HG03103 (cell line): ENCODE data around the gene SUOX.
"Not testable (repeated sequence)": the region's sequence is repeated elsewhere in the genome, so short reads cannot be mapped to it uniquely, and the experiment has no call there.

Experiments
- ATAC-seq: cut with Tn5 transposase; IDR thresholded peaks from one replicate; pipeline ENCODE4 v1.9.1; 2021; ENCODE audit warnings: low read depth; ENCODE audit not compliant: unreplicated experiment

Gene SUOX

GRCh38 chr12:55996715-55997534 lies at the start of gene SUOX:
SUOX (plus strand) TSS chr12:55997276; CDS start chr12:56002222, 4,946 bp downstream.
- ATAC-seq: peak; percentile 99

- no peak for ATAC-seq
Measured at GRCh38 chr12:55955344-55955743, 41.7 kb upstream of the SUOX start.

- no peak for ATAC-seq
Measured at GRCh38 chr12:55955800-55956508, 41.1 kb upstream of the SUOX start.

GRCh38 chr12:55957106-55957859 lies 39.8 kb upstream of the SUOX start:
- ATAC-seq: no peak

- ATAC-seq: no peak
Measured at GRCh38 chr12:55963760-55964159, 33.3 kb upstream of the SUOX start.

- no peak for ATAC-seq
Measured at GRCh38 chr12:55965240-55965639, 31.8 kb upstream of the SUOX start.

GRCh38 chr12:55965941-55966407 lies 31.1 kb upstream of the SUOX start, which contains the start of gene PMEL:
PMEL (minus strand) TSS chr12:55966042; CDS start chr12:55966011, 31 bp downstream.
- ATAC-seq: no peak

GRCh38 chr12:55966408-55967281 lies 30.4 kb upstream of the SUOX start, which contains the start of gene CDK2:
CDK2 (plus strand) TSS chr12:55966830; CDS start chr12:55967009, 179 bp downstream.
- ATAC-seq: peak; percentile 92

- no peak for ATAC-seq
Measured at GRCh38 chr12:55969356-55969755, 27.7 kb upstream of the SUOX start.

- no peak for ATAC-seq
Measured at GRCh38 chr12:55970775-55971174, 26.3 kb upstream of the SUOX start.

- no peak for ATAC-seq
Measured at GRCh38 chr12:55972042-55972441, 25.0 kb upstream of the SUOX start.

GRCh38 chr12:55972456-55972855 lies 24.6 kb upstream of the SUOX start:
- no peak for ATAC-seq

- no peak for ATAC-seq
Measured at GRCh38 chr12:55972911-55973598, 24.0 kb upstream of the SUOX start.

- peak; percentile 89 for ATAC-seq
Measured at GRCh38 chr12:55973599-55974307, 23.3 kb upstream of the SUOX start, which contains the start of gene RAB5B. RAB5B (plus strand) TSS chr12:55974078; CDS start chr12:55986961, 12,883 bp downstream.

- ATAC-seq: peak; percentile 3
Measured at GRCh38 chr12:55974308-55974730, 22.8 kb upstream of the SUOX start.

GRCh38 chr12:55978393-55978792 lies 18.7 kb upstream of the SUOX start:
- no peak for ATAC-seq

- no peak for ATAC-seq
Measured at GRCh38 chr12:55979069-55979468, 18.0 kb upstream of the SUOX start.

GRCh38 chr12:55981882-55982281 lies 15.2 kb upstream of the SUOX start:
- ATAC-seq: not testable (repeated sequence)
